Measurements from ENCODE around the gene PDE7B.

Gene PDE7B

GRCh38 chr6:135851442-135852271 is at the start of gene PDE7B:
PDE7B (plus strand) TSS chr6:135851701.
- TF ChIP-seq CTCF (IDR thresholded peaks at IDR 0.05; ENCODE audit: insufficient read depth, low read length, poor library complexity, severe bottlenecking): no peak
- no peaks in the 10 kb centered on the region; the same call in none of the 2 replicates for H3K27me3 ChIP-seq (replicated peaks; ENCODE audit: control insufficient read depth, insufficient read depth, low read length)
- no peaks in the 10 kb centered on the region for H3K36me3 ChIP-seq (ENCODE audit: control insufficient read depth, insufficient read depth, low read length)
- H3K4me3 ChIP-seq (replicated peaks; ENCODE audit: low read depth, low read length): no peak within 1 kb of the TSS
- peak; percentile 22 for DNase-seq (ENCODE audit: extremely low read depth, insufficient read length)

- no peak overlapping the region for H3K4me3 ChIP-seq (replicated peaks; ENCODE audit: low read depth, low read length)
- no peaks in the 10 kb centered on the region for H3K36me3 ChIP-seq (ENCODE audit: control insufficient read depth, insufficient read depth, low read length)
- no peak for DNase-seq (ENCODE audit: extremely low read depth, insufficient read length)
- no peaks in the 10 kb centered on the region; the same call in 1 of the 2 replicates for H3K27me3 ChIP-seq (replicated peaks; ENCODE audit: control insufficient read depth, insufficient read depth, low read length)
- no peak for TF ChIP-seq CTCF (IDR thresholded peaks at IDR 0.05; ENCODE audit: insufficient read depth, low read length, poor library complexity, severe bottlenecking)
Measured at GRCh38 chr6:135801755-135802465, 49.6 kb upstream of the PDE7B start.

GRCh38 chr6:135810486-135810885 is 41.0 kb upstream of the PDE7B start:
- H3K27me3 ChIP-seq (replicated peaks; ENCODE audit: control insufficient read depth, insufficient read depth, low read length): no peaks in the 10 kb centered on the region; the same call in 1 of the 2 replicates
- no peaks in the 10 kb centered on the region for H3K36me3 ChIP-seq (ENCODE audit: control insufficient read depth, insufficient read depth, low read length)
- no peak for DNase-seq (ENCODE audit: extremely low read depth, insufficient read length)
- no peak for TF ChIP-seq CTCF (IDR thresholded peaks at IDR 0.05; ENCODE audit: insufficient read depth, low read length, poor library complexity, severe bottlenecking)
- H3K4me3 ChIP-seq (replicated peaks; ENCODE audit: low read depth, low read length): no peak overlapping the region

DNA sequence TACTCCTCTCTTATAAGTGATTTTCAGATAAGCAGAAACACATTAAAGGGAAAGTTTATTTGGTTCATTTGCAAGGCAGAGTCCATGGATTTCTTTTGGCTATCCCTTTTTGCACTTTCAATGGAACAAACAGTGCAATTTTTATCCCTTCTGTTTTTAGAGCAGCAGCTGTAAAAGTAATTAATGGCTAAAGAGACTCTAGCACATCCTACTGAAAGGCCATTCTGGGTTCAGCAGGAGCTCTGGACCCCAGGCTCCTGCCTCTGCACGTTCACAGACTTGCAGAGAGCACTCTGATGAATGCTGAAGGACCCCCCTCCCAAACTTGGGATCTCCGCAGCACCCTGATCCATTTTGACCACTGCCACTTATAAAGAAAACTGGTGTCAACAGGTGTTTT is 40.3 kb upstream of the PDE7B start:
- no peaks in the 10 kb centered on the region; the same call in 1 of the 2 replicates for H3K27me3 ChIP-seq (replicated peaks; ENCODE audit: control insufficient read depth, insufficient read depth, low read length)
- TF ChIP-seq CTCF (IDR thresholded peaks at IDR 0.05; ENCODE audit: insufficient read depth, low read length, poor library complexity, severe bottlenecking): no peak
- DNase-seq (ENCODE audit: extremely low read depth, insufficient read length): no peak
- H3K4me3 ChIP-seq (replicated peaks; ENCODE audit: low read depth, low read length): no peak overlapping the region
- H3K36me3 ChIP-seq (ENCODE audit: control insufficient read depth, insufficient read depth, low read length): no peaks in the 10 kb centered on the region

DNA sequence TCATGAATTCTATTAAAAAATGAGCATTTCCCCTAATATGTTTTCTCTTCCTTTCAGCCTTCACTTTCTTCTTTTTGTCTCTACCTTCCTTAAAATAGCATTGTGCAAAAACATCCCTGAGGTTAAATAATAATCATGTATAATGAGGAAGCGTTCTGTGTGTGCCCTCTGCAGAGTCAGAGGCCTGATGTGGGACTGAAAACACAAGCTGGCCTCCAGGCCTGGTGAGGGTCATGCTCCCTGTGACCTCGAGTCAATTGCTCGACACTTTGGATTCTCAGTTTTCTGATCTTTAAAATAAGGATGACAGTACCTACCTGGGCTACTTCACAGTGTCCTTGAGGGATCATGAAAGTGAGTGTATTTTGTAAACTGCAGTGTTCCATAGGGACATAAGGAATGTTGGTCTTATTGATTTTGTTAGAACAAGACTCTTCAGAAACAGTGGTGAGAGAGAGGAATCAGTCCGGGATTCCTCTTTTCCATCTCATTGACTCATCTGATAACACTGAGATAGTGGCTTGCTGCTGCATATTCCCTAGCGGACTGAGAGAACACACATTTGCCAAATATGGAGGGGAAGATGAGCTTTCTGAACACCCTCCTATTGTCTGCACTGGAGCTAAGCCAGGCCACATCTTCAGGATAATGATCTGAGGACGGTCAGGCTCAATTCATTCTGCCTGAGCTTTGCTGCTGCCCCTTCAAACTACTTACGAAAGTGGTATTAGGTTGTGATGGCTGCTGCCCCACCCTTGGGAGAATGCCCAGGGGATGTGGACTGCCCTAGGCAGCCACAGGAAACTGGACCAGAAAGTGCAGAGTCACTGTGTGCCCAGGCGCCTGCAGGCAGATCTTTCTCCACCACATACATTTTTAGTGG is 39.6 kb upstream of the PDE7B start:
- no peak for TF ChIP-seq CTCF (IDR thresholded peaks at IDR 0.05; ENCODE audit: insufficient read depth, low read length, poor library complexity, severe bottlenecking)
- no peak for DNase-seq (ENCODE audit: extremely low read depth, insufficient read length)

More for the DNA sequence above, 39.6 kb upstream of the PDE7B start:
- H3K36me3 ChIP-seq (ENCODE audit: control insufficient read depth, insufficient read depth, low read length): no peaks in the 10 kb centered on the region
- H3K27me3 ChIP-seq (replicated peaks; ENCODE audit: control insufficient read depth, insufficient read depth, low read length): no peaks in the 10 kb centered on the region; the same call in 1 of the 2 replicates
- H3K4me3 ChIP-seq (replicated peaks; ENCODE audit: low read depth, low read length): no peak overlapping the region

Measured in GM06990 (cell line).